NCI-H2107 (cell line): ENCODE results near the gene CAD.
"Not testable (repeated sequence)": the region's sequence is repeated elsewhere in the genome, so short reads cannot be mapped to it uniquely, and the experiment has no call there.

Experiments
- DNase-seq: peaks from one replicate; lab custom pipeline; 2025; lab: John Stamatoyannopoulos, UW

Gene CAD

DNA sequence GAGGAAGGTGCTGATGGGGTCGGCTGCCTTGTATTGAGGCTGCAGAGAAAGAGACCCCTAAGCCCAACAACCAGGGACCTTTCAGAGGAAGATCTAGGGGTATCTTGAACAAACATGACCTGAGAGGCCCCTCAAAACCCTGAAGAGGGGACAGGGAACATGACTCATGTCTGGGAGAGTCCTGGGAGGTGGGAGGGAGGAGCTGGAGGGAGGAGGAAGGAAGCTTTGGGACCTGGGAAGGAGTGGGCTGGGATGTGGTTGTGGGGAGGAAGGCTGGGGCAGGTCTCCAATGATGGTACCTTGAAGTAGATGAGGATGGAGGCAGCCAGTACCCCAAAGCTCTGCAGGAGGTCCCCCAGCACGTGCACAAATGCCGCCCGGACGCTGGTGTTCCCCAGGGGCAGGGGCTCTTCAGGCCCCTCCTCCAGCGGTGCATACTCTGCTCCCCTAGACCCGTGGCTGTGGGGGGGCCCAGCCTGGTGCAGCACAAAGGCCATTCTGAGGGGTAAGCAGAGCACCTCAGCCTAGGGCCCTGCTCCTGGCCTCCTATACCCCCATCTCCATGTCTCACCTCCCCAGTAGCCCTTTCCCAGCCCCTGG lies 39.8 kb downstream of the CAD start:
- DNase-seq = no peak

DNA sequence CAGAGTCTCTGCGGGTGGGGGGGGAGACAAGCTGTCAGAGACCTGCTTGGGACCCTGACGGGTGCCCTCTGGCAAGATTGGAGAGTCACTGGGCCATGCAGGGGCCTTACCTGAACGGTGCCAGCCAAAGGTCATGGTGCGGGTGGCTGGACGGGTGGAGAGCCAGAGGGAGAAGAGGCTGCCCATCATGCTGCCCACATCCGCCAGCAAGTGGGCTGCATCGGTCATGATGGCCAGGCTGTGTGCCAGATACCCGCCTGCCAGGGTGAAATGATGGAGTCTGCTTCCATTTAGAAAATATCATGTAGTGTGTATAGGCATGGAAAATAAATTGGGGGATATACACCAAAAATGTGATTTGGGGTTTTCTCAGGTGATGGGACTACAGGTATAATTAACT lies 40.9 kb downstream of the CAD start:
- DNase-seq = no peak

DNA sequence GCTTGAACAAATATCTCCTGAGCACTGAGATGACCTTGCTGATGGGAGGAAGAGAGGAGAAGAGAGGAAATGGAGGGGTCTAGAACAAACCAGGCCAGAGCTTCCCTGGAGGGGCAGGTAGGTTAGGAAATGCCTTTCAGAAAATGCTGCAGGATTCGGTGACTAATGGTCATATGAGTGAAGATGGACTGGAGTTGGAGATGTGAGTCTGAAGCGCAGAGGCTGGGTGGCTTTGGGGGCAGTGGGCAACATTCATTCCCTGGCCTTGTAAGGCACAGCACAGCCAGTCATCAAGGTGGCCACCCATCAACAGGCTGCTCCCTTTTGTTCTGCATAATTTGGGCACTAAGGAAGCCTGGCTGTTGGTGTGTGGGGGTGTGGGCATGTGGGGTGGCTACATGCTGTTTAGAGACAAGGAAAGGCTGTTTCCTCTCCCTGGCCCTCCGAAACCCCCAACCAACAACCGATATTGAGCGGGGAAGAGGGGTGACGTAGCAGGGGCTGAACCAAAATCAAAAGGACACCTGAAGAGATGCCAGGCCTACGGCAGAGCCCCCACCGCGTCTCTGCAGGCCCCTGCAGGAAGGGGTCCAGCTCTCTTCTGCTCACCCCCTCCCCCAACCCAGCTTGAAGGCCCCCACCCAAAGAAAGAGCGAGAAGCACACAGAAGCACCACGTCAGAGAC lies 44.2 kb downstream of the CAD start:
- no peak for DNase-seq

DNA sequence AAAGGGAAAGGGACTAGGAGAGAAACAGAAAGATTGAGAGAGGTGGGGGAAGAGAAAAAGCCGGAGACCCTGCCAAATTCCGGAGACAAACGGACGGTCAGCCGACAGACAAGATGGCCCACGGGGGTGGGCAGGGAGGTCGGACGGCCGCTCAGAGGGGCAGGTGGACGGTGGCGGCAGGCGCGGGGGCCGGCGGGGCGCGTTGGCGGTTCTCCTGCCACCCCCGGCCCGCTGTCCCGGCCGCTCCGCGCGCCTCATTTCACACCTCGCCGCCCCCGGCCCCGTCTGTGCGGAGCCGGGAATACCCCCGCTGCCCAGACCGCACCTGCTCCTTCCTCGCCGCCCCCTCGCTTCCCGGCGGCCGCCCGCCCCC lies 44.7 kb downstream of the CAD start:
- DNase-seq = no peak

DNA sequence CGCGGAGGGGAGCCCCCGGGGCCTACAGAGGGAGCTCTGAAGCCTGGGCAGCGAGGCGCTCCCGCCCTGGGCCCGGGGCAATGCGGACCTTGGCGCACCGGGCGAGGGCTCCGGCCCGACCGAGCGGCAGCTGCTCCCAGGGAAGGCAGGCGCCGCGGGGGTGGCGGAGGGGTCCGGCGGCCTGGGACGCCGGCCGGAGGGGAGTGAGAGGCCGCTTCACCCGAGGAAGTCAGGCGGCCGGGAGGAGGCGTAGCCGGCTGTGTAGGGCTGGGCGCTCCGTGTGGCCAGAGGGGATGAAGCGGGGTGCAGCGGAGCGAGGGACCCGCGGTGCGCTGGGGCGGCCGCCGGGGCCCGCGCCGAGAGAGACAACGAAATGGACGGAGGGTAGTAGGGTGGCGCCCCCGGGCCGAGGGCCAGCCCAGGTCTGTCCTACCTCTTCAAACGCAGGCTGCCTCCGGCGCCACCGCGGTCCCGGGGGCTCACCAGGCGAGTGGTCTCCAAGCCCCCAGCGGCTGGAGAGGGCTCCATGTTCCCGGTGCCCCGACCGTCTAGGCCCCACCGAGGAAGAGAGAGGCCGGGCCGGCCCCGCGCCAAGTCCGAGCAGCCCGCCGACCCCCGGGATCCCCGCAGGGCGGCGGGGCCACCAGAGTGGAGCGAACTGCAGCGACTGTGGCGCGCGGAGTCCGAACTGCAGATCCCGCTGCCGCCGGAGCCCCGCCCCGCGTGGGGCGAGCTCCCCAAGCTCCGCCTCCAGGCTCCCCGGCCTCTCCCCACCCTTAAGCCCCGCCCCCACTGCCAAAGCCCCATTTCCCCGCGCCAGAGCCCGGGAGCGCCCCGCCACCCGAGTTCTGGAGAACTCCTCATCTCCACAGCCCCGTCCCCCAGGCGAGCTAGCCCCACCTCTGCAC lies 45.5 kb downstream of the CAD start, which contains the start of gene SLC30A3:
TSS of gene SLC30A3 (minus strand) at position 669 of the 908 bp plus-strand sequence. CDS start at position 528, 141 bp downstream.
- DNase-seq = no peak

DNA sequence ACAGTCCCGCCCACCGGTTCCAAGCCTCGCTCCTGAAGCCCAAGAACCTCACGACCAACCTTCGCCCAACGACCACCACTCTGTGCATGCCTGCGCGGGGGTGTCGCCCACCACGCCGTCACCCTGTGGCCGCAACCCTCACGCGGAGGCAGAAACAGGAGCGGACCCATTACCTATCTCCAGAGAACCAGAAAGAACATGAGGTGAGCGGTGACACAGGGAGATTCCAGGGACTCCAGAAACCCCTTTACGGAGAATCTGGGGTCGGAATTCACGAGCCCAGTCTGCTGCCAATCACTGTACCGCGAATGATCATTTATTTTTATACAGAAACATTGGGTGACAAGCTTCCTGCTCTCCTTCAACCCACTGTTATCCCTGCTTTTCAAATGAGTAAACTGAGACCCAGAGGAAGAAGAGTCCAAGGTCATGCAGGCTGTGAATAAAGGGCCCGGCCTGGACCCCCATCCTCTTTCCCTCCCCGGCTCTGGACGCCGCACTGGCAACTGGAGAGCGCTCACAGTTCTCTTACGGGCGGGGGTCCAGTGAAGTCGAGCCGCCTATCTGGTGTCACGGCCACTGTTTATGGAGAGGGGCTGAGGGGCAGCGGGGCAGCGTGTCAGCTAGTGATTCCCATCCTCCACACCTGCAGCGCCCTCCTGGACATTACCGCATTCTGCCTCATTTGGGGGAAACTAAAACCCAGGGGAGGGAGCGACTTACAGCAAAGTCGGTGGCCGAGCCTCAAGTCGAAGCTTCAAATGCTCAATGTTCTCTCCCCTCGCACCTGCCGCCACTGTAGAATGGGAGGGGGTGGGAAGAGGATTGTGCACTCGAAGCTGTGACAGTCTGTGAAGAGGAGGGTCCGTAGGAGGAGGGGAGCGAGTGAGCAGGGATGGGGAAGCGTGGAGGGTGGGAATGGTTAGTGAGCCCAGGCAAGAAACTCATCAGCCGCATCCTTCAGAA lies 46.4 kb downstream of the CAD start:
- DNase-seq = no peak

DNA sequence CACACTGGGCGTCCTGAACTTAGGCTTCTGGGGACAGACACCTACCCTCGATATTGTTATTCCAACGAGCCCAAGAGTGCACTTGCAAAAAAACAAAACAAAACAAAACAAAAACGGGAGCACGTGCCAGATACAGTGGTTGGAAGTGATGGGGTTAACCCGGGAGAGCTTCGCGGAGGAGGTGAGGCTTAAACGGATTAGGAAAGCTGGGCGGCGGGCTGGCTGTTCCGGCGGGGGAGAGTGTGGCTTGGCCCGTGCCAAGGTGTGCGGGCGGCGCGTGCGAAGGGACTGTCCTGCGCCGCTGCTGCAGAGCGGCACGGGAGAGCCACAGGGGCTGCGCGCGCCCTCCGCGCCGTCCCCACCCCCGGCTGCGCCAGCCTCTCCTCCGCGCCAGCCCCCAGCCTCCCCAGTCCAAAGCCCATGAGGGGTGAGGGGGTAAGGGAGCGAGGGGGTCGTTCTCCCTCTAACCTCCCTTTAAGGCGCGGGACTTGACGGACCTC lies 47.1 kb downstream of the CAD start:
- no peak for DNase-seq

DNA sequence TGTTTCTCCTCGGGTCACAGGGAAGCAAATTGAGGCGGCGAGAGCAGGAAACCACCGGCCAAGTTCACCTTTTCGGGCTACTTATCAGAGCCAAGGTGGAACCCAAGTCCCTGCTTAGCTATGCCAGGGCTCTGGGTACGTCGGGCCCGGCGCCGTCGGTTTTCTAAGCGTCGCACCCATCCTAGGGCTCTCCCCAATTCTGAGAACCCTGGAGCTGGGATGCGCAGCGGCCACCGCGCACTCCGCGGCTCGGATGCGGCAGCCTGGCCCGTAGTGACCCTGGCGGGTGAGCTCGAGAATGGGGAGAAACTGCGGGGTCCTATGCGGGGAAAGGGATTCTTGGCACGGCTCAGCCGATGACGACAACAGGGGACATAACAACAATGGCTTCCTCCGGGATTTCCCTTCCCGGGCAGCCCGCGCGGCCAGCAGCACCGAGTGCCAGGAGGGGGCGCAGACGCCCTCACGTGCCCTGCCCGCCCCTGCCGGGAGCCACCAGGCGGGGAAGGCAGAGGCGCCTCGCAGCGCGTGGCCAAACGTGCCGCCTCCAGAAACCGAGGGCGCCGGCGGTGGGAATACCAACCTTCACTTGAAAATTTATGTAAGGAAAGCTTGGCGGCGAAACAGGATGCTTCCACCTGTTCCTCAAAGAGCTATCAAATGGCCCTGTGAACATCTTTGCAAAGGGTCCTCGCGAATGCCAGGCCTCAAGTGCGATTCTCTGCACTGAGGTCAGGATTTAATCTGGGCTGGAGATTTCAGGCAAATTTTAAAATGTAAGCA lies 47.8 kb downstream of the CAD start:
- DNase-seq = peak; percentile 67

DNA sequence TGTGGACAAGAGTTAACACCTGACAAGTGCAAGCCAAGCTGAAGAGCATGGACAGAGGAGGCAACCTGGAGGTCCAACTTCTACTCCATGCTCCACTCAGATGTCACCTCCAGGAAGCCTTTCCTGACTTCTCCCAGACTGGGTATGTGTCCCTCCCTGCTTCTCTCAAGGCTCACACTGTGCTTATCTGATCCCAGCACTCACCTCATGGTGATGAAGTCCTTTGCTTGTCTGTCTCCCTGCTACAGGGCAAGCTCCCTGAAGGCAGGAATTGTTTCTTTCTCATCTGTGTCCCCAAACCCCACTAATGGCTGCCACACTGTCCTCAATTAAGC lies 48.3 kb downstream of the CAD start:
- no peak for DNase-seq

DNA sequence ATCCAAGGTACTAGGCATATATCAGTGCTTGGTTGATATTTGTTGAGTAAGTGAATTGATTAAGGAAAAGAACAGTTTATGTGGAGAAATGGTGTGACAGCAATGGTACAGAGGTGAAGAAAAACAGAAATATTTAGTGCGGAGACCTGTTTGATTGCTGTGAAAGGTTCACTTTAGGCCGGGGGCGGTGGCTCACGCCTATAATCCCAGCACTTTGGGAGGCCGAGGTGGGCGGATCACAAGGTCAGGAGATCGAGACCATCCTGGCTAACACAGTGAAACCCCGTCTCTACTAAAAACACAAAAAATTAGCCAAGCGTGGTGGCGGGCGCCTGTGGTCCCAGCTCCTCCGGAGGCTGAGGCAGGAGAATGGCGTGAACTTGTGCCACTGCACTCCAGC lies 51.1 kb downstream of the CAD start:
- not testable (repeated sequence) for DNase-seq

DNA sequence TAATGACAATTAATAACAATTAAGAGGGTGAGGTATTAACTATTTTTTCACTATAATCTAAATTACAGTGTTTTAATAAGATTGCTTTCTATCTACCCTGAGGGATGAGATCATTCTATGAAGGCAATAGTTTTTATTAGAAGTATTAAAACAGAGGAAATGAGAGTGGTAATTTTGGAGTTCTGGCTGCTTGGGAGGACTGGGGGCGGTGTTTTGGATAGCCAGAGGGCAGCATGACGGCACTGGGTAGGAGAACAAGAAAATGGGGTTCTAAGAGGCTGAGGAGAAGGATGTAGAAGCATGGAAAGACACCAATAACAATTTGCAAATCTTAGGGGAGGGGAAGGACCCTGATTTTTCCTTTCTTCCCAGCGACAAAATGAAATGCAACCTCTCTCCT lies 53.0 kb downstream of the CAD start:
- no peak for DNase-seq

DNA sequence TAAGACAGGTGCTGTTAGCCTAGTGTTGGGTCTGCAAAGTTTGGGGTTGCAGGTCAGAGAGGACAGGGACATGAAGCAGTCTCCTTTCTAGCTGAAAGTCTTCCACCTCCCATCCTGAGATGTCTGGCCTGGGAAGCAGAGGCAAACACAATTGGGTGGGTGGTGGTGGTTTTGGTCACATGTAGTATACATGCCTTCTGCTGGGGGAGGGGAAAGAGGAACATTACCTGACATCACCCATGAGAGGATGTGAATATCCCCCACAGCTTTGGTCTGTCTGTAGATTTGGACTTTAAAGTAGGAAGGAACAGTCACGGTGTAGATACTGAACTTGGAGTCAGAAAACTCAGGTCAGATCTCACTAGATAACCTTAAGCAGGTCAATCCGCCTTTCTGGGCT lies 53.5 kb downstream of the CAD start:
- DNase-seq = no peak

DNA sequence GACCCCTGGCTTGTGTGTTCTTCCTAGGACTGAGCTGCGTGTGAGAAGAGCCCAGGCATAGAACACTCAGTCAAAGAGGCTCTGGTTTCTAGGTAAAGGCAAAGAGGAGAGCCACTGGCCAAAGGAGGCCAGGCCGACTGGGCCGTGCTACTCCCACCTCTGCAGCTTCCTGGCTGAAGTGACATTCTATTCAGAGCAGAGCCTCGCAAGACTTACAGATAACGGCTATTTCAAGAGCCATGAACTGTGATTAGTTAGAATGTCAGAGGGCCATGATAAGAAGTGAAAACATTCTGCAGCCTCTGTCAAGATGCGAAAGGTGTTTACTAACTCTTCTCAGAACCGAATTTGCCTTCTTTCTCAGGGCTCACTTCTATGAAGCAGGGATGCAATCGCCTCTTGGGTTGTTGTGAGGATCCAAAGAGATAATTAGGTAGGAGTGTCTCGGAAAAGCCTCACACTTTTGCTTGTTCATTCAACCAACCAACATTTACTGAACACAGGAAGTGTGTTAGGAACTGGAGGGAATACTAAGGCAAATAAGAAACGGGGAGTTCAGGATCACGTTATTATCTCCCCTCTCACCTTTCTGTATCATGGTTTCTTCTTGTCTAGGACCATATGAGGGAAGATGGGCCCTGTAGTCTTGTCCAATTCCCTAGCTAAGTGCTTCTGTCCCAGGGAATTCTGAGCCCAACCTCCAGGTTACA lies 54.6 kb downstream of the CAD start:
- no peak for DNase-seq

DNA sequence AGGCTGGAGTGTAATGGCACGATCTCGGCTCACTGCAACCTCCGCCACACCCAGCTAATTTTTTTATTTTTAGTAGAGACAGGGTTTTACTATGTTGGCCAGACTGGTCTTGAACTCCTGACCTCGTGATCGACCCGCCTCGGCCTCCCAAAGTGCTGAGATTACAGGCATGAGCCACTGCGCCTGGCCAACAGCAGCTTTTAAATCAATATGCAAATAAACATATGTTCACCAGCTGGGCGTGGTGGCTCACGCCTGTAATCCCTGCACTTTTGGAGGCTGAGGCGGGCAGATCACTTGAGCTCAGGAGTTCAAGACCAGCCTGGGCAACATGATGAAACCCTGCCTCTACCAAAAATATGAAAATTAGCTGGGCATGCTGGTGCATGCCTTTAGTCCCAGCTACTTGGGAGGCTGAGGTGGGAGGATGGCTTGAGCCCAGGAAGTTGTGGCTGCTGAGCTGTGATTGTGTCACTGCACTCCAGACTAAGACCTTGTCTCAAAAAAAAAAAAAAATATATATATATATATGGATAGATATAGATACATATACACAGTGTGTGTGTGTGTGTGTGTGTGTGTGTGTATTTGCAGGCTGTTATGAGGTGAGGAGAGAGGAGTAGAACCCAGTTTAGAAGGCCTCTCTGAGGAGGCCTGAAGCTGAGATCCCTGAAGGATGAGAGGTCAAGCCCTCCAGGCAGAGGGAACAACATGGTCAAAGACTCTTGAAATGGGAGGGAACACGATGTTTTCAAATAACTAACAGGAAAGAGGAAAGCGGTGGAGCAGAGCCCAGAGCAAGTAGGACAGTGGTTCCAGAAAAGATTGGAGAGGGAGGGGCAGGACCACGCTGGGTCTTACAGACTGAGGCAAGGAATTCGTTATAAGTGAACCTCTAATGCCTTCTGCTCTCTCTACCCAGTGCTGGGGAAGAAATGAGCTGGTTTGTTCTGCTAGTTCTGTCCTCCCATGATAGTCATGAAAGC lies 55.7 kb downstream of the CAD start:
- DNase-seq = not testable (repeated sequence)

DNA sequence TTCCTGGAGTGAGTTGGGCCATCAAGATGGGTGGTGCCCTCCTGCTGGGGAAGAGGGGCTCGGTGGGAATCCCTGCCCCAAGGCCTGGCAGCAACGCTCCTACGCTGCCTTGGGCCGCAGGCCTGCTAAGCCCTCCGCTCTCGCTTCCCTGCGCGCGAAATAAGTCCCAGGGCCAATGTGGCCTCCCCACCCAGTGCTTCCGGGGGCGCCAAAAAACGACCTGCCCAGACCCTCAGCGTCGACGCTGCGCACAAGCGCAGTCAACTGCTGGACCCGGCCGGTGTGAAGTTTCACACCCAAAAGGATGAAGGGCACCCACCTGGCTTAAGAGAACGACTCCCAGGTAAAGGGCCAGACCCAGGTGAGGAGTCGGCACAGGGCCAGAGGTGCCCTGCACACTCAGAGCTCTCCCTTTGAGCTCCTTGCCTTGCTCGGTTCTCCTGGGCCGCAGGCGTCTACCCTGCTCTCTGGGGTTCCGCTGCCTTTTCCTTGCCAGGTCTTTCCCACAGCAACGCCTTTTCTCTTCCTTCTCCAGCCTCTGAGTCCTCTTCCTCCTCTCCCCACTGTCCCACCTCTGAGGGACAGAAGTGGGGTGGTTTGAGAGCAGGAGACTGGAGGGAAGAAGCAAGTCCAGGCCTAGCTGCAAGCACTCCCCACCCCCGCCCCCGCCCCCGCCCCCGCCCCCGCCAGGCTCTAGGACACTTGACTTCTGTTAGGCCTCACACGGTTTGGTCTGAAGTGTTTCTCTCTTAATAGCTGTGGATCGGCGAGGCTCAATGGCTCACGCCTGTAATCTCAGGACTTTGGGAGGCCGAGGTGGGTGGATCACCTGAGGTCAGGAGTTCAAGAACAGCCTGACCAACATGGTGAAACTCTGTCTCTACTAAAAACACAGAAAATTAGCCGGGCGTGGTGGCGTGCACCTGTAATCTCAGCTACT lies 58.3 kb downstream of the CAD start, which contains the start of gene DNAJC5G:
TSS of gene DNAJC5G (plus strand) at position 223 of the 940 bp plus-strand sequence. CDS start 1,296 bp downstream, outside the sequence.
- no peak for DNase-seq

DNA sequence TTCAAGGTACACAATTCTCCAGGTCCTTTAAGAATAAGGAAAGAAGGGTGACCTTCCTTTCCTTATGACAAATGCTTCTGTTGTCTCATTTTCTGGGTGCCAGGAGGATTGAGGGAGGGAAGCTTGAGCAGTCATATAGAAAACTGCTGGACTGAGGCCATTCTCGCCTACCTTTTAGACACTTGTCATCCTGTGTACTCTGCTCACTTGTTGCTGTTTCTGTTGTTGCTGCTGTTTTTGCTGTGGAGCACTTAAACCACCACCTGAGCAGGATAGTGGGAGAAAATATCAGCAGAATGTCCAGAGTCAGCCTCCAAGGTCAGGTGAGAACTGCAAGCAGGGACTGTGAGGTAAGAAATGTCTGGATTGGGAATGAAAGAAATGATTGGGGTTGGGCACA lies 60.8 kb downstream of the CAD start:
- DNase-seq = no peak

DNA sequence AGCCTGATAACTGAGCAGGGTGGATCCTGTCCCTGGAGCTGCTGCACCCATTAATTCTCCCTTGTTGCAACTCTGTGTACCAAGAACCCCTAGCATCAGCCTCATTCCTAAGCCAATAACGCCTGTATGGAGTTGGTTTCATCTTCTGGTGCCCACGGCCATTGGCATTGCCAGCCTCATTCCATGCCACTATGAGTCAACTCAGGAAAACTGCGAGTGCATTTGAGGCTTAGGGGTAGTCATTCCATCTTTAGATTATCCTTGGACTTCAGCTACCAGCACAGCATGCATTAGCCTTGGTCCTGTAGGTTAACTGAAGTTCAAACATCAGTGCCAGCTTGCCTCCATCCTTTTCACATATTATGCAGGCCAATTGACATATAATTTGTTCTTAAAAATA lies 63.7 kb downstream of the CAD start:
- no peak for DNase-seq

DNA sequence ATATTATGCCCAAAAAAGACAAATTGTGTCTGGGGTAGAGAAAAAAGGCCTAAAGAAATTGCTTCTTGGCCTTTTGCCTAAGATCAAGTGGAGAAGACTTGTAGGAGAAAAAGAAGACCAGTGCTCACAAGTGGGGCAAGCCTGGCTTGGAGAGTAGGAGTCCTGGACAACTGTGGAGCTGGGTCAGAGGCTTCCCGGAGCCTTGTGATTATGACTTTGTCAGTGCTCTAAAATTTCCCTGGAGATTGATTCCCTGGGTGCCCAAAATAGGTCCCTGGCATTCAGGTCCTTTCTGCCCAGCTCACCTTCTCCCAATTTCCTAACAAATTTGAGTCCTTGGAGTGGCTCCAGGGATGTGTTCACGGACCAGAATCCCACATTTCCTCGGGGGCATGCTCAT lies 64.3 kb downstream of the CAD start:
- no peak for DNase-seq
